ENCODE results near the gene CENPS. TPM values are rescaled to one million over a fixed set of nuclear protein-coding genes. Genes with fewer than 3 reads are reported as not detected.

The CENPS gene
- total RNA-seq, 4 donors from 2014 or later, result 5.8 to 22.4 (median 11.4) TPM

- no peak for TF ChIP-seq CTCF (IDR thresholded peaks at IDR 0.05)
- no peaks in the 10 kb centered on the region for H3K9me3 ChIP-seq
- peaks cover 15 to 23% of the 10 kb centered on the region in 2 donors for H3K4me1 ChIP-seq
- no peak overlapping the region for H3K4me3 ChIP-seq (replicated peaks in 1 of 3)
- no peaks in the 10 kb centered on the region for H3K27me3 ChIP-seq
- no peak for DNase-seq
- H3K27ac ChIP-seq, result no peak overlapping the region
- WGBS, 2 donors, result 97% methylated on average over 3 of the region's 3 CpGs
- peaks cover 0 to under 1% of the 10 kb centered on the region in 2 donors for H3K36me3 ChIP-seq
- intact Hi-C loops (cut with DNase I), result no loop called here
Measured at GRCh38 chr1:10396870-10397269, 33.4 kb upstream of the CENPS start.

GRCh38 chr1:10398278-10398733 is 31.9 kb upstream of the CENPS start:
- Histone ChIP-seq H3K27ac (peak overlapping the region in 1 of 3 donors; percentile 98), H3K9me3 (no peaks in the 10 kb centered on the region), H3K27me3 (no peaks in the 10 kb centered on the region), H3K4me1 (peaks cover 15 to 23% of the 10 kb centered on the region in 2 donors), H3K36me3 (peaks cover 9 to 12% of the 10 kb centered on the region in 2 donors), H3K4me3 (replicated peaks in 1 of 3) (peak overlapping the region; percentile 23 to 73 (median 39))
- no peak for DNase-seq
- no peak for TF ChIP-seq CTCF (IDR thresholded peaks at IDR 0.05)
- intact Hi-C loops (cut with DNase I), result no loop called here
- WGBS, 2 donors, result 2 to 6% methylated on average over 6 to 28 of the region's 34 CpGs

GRCh38 chr1:10398734-10399443 is 31.3 kb upstream of the CENPS start, which contains the start of gene PGD:
Gene PGD (plus strand): TSS chr1:10399064. CDS start chr1:10399118, 54 bp downstream.
- Histone ChIP-seq H3K27me3 (no peaks in the 10 kb centered on the region), H3K4me1 (peaks cover 15 to 23% of the 10 kb centered on the region in 2 donors), H3K4me3 (replicated peaks in 1 of 3) (peak within 1 kb of the TSS; percentile 63 to 78 (median 73)), H3K27ac (peak within 1 kb of the TSS; percentile 80 to 98 (median 86)), H3K9me3 (no peaks in the 10 kb centered on the region), H3K36me3 (peaks cover 15 to 17% of the 10 kb centered on the region in 2 donors)
- 1 to 2% methylated on average over 9 to 39 of the region's 76 CpGs for WGBS, 2 donors
- peak; percentile 99 to 100 for DNase-seq
- intact Hi-C loops (cut with DNase I), result no loop called here
- TF ChIP-seq CTCF (IDR thresholded peaks at IDR 0.05) (peak in 1 of 6 experiments; percentile 8), POLR2A (IDR thresholded peaks at IDR 0.05) (peak in 1 of 2 donors; percentile 86)

GRCh38 chr1:10399444-10399941 is 30.7 kb upstream of the CENPS start:
- Histone ChIP-seq H3K27me3 (no peaks in the 10 kb centered on the region), H3K36me3 (peaks cover 21 to 23% of the 10 kb centered on the region in 2 donors), H3K27ac (peak overlapping the region; percentile 80 to 98 (median 86)), H3K9me3 (no peaks in the 10 kb centered on the region), H3K4me3 (replicated peaks in 1 of 3) (peak overlapping the region; percentile 63 to 78 (median 73)), H3K4me1 (peaks cover 15 to 23% of the 10 kb centered on the region in 2 donors)
- 2 to 3% methylated on average over 23 to 30 of the region's 42 CpGs for WGBS, 2 donors
- intact Hi-C loops (cut with DNase I), result no loop called here
- TF ChIP-seq CTCF (IDR thresholded peaks at IDR 0.05) (no peak), POLR2A (IDR thresholded peaks at IDR 0.05) (no peak)
- no peak for DNase-seq

- no peak overlapping the region for H3K27ac ChIP-seq
- TF ChIP-seq CTCF (IDR thresholded peaks at IDR 0.05), result no peak
- intact Hi-C loops (cut with DNase I), result no loop called here
- H3K27me3 ChIP-seq, result no peaks in the 10 kb centered on the region
- H3K9me3 ChIP-seq, result no peaks in the 10 kb centered on the region
- no peak for DNase-seq
- H3K4me3 ChIP-seq (replicated peaks in 1 of 3), result peak overlapping the region in 2 of 3 donors; percentile 63 to 73
- WGBS, 2 donors, result 43 to 60% methylated on average over 8 of the region's 8 CpGs
- peaks cover 15 to 23% of the 10 kb centered on the region in 2 donors for H3K4me1 ChIP-seq
- peaks cover 26 to 29% of the 10 kb centered on the region in 2 donors for H3K36me3 ChIP-seq
Measured at GRCh38 chr1:10400013-10400412, 30.2 kb upstream of the CENPS start.
